Mesodermal cell (in vitro differentiated cells): Measurements from ENCODE around the gene ABLIM3.

Source experiments
- H3K27ac ChIP-seq: 2 replicates; pipeline ENCODE4 v1.7.0; 2013; ENCODE audit warnings: mild to moderate bottlenecking, low read depth, low read length, moderate library complexity; ENCODE audit not compliant: severe bottlenecking
- H3K36me3 ChIP-seq: 2 replicates; pipeline ENCODE4 v1.7.1; 2013; ENCODE audit warnings: mild to moderate bottlenecking, low read length, moderate library complexity; ENCODE audit not compliant: control insufficient read depth, insufficient read depth
- H3K4me1 ChIP-seq: one replicate; pipeline ENCODE4 v1.7.1; 2013; ENCODE audit warnings: mild to moderate bottlenecking, low read length; ENCODE audit not compliant: insufficient read depth, control insufficient read depth, poor library complexity, severe bottlenecking
- H3K4me3 ChIP-seq: 2 replicates; pipeline ENCODE4 v1.7.0; 2013; ENCODE audit warnings: low read length, control low read depth, mild to moderate bottlenecking; ENCODE audit not compliant: insufficient read depth, poor library complexity, severe bottlenecking; ENCODE audit errors: extremely low read depth
- H3K9me3 ChIP-seq: 2 replicates; pipeline ENCODE4 v1.7.1; 2013; ENCODE audit warnings: mild to moderate bottlenecking, low read length, moderate library complexity; ENCODE audit not compliant: control insufficient read depth
- WGBS, 2 experiments: methylation state at CpG; one replicate each; pipeline ENCODE4 v1.1.5; 2013; ENCODE audit warnings: missing lambda C conversion rate in 2 of 2; ENCODE audit not compliant: insufficient coverage in 2 of 2; 5-methylcytosine and 5-hydroxymethylcytosine counted together

ABLIM3 gene

GRCh38 chr5:149282027-149282965 is 141.0 kb downstream of the ABLIM3 start:
- H3K4me1 ChIP-seq: no peaks in the 10 kb centered on the region
- H3K4me3 ChIP-seq: no peak overlapping the region
- no peak overlapping the region for H3K27ac ChIP-seq
- 88 to 90% methylated on average over 9 of the region's 12 CpGs for WGBS, 2 experiments
- no peaks in the 10 kb centered on the region for H3K9me3 ChIP-seq
- H3K36me3 ChIP-seq: peaks cover 11% of the 10 kb centered on the region

- Histone ChIP-seq H3K4me1 (peaks cover 2% of the 10 kb centered on the region), H3K36me3 (peaks cover 11% of the 10 kb centered on the region), H3K4me3 (no peak overlapping the region), H3K27ac (no peak overlapping the region), H3K9me3 (no peaks in the 10 kb centered on the region)
- WGBS, 2 experiments: 97% methylated on average over 4 of the region's 5 CpGs
Measured at GRCh38 chr5:149282966-149283332, 141.7 kb downstream of the ABLIM3 start.

GRCh38 chr5:149283626-149284480 is 142.6 kb downstream of the ABLIM3 start:
- Histone ChIP-seq H3K4me3 (no peak overlapping the region), H3K9me3 (no peaks in the 10 kb centered on the region), H3K4me1 (peaks cover 11% of the 10 kb centered on the region), H3K36me3 (peaks cover 11% of the 10 kb centered on the region), H3K27ac (no peak overlapping the region)
- 85 to 96% methylated on average over 7 to 8 of the region's 11 CpGs for WGBS, 2 experiments

GRCh38 chr5:149284501-149284900 is 143.2 kb downstream of the ABLIM3 start:
- Histone ChIP-seq H3K27ac (no peak overlapping the region), H3K4me3 (no peak overlapping the region), H3K36me3 (peaks cover 11% of the 10 kb centered on the region), H3K4me1 (peaks cover 17% of the 10 kb centered on the region), H3K9me3 (no peaks in the 10 kb centered on the region)
- 64 to 71% methylated on average over 4 of the region's 5 CpGs for WGBS, 2 experiments

- H3K27ac ChIP-seq: no peak overlapping the region
- H3K9me3 ChIP-seq: no peaks in the 10 kb centered on the region
- H3K4me3 ChIP-seq: no peak overlapping the region
- peaks cover 20% of the 10 kb centered on the region for H3K4me1 ChIP-seq
- 100% methylated on average over 1 of the region's 1 CpG for WGBS, 2 experiments
- peaks cover 11% of the 10 kb centered on the region for H3K36me3 ChIP-seq
Measured at GRCh38 chr5:149285153-149285552, 143.9 kb downstream of the ABLIM3 start.

- peaks cover 3% of the 10 kb centered on the region for H3K36me3 ChIP-seq
- no peak overlapping the region for H3K4me3 ChIP-seq
- no peaks in the 10 kb centered on the region for H3K9me3 ChIP-seq
- WGBS, 2 experiments: 90 to 97% methylated on average over 6 to 7 of the region's 8 CpGs
- H3K27ac ChIP-seq: peak overlapping the region; percentile 90
- peaks cover 20% of the 10 kb centered on the region for H3K4me1 ChIP-seq
Measured at GRCh38 chr5:149288436-149288835, 147.1 kb downstream of the ABLIM3 start.

- H3K36me3 ChIP-seq: peaks cover 3% of the 10 kb centered on the region
- H3K9me3 ChIP-seq: no peaks in the 10 kb centered on the region
- H3K4me3 ChIP-seq: no peak overlapping the region
- H3K4me1 ChIP-seq: peaks cover 20% of the 10 kb centered on the region
- WGBS, 2 experiments: 65 to 80% methylated on average over 3 to 5 of the region's 7 CpGs
- H3K27ac ChIP-seq: peak overlapping the region; percentile 90
Measured at GRCh38 chr5:149289301-149289700, 148.0 kb downstream of the ABLIM3 start.

- no peaks in the 10 kb centered on the region for H3K36me3 ChIP-seq
- WGBS, 2 experiments: 67 to 74% methylated on average over 6 to 8 of the region's 10 CpGs
- H3K4me1 ChIP-seq: peaks cover 6% of the 10 kb centered on the region
- no peak overlapping the region for H3K4me3 ChIP-seq
- no peaks in the 10 kb centered on the region for H3K9me3 ChIP-seq
- H3K27ac ChIP-seq: no peak overlapping the region
Measured at GRCh38 chr5:149294872-149295829, 153.9 kb downstream of the ABLIM3 start.

GRCh38 chr5:149297340-149298025 is 156.2 kb downstream of the ABLIM3 start:
- Histone ChIP-seq H3K9me3 (no peaks in the 10 kb centered on the region), H3K4me1 (peaks cover 6% of the 10 kb centered on the region), H3K36me3 (peaks cover 9% of the 10 kb centered on the region), H3K4me3 (no peak overlapping the region), H3K27ac (no peak overlapping the region)
- 93 to 96% methylated on average over 3 to 4 of the region's 5 CpGs for WGBS, 2 experiments
